Activated T-helper 1 cell treated with anti-CD3 and anti-CD28 coated beads, Interleukin-2, amount 50 U/mL, for 16 hours (primary cell): ENCODE measurements around the gene TRAF3IP3.
A peak's percentile ranks its signal among the peaks of the same experiment; 100 is the strongest.

Experiments used
- DNase-seq, 2 donors: peaks; one replicate each; pipeline ENCODE4 v3.0.0-alpha.2; 2020; ENCODE audit warnings: low read depth in 1 of 2, low spot score in 1 of 2

Gene TRAF3IP3

GRCh38 chr1:209755926-209756614, at the start of gene TRAF3IP3:
Gene TRAF3IP3, plus strand, starts transcription at chr1:209756053. Its CDS starts 3,987 bp downstream, at chr1:209760040.
- DNase-seq = peak; percentile 48 to 61

DNA sequence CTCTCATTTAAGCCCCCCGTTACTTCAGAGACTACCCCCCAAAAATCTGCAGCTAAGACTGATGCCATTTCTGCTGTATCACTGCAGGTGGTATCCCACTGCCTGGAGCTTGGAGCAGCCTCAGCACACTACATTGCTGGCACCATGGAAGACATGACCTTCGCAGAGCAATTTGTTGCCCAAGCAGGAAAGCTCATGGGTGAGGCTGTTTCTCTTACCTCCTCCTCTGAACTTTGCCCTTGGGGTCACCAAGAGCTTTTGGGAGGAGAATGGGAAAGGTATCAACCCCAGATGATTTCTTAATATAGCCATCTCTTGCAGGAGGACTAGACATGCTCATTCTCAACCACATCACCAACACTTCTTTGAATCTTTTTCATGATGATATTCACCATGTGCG, 49.2 kb upstream of the TRAF3IP3 start:
- DNase-seq = no peak

DNA sequence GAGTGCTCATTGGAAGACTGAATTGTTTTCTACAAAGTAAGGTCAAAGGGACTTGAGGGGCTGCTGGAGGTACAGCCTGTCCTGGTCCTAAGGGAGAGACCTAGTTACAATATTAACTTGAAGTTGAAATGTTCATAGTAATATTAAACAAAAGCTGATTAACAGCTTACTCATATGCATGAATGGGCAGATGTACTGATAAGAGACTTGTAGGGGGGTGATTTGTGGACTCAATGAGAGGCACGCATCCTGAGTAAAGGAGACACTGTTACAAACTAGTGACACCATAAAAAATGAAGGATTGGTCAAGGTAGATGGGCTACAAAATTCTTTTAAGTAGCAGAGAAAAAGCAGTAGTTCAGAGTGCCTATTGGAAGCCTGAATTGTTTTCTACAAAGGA, 48.5 kb upstream of the TRAF3IP3 start:
- no peak for DNase-seq

GRCh38 chr1:209708297-209708696, 47.6 kb upstream of the TRAF3IP3 start:
- no peak for DNase-seq

GRCh38 chr1:209710093-209710492, 45.8 kb upstream of the TRAF3IP3 start:
- no peak for DNase-seq

DNA sequence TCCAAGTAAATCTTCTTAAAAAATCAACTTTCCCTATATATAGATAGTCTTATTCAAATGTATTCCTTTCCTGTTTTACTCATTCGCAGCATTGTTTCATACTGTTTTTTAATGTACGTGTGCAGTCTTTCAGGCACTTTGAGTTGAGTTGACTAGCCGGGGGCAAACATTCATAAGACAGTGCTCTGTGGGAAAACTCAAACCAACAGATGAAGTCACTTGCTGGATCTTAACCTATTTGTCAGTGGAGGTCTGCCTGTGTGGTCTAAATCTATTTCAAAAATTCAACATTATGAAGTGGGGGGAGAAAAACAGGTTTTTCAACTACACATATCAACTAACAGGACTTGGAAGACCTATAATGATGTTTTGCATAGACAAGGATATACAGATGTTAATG, 45.0 kb upstream of the TRAF3IP3 start:
- no peak for DNase-seq

DNA sequence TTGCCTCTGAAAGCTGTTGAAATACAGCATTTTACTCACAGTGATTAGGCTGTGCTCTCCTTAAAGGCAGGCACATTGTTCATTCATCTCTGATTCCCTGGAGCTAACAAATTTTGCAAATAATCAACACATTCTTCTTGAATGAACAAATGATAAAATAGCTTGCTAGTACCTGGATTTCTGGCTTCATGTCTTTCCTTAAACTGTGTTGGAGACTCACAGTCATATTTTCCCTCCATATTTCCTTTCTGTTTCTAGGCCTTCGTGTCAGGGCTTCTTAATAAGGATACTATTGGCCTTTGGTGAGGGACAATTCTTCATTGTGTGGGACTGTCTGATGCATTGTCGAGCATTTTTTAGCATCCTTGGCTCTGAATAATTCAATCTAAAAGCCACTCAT, 41.5 kb upstream of the TRAF3IP3 start:
- DNase-seq = no peak

DNA sequence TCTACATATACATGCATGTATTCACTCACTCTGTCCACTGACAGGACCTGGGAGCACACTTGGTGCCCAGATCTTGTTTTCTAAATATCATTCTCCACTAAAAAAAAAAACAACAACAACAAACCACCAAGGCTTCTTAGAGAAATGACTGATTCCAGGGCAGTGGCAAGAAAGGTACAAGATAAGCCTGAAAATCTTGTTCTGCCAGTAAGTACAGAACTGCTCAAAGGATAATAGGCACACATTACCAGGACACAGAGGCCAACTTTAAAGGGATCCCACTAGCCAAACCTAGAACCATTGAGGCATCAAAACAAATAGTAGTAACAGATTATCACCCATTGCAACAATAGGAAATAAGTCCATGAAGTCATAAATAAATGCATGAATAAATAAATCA, 40.5 kb upstream of the TRAF3IP3 start:
- DNase-seq = no peak

DNA sequence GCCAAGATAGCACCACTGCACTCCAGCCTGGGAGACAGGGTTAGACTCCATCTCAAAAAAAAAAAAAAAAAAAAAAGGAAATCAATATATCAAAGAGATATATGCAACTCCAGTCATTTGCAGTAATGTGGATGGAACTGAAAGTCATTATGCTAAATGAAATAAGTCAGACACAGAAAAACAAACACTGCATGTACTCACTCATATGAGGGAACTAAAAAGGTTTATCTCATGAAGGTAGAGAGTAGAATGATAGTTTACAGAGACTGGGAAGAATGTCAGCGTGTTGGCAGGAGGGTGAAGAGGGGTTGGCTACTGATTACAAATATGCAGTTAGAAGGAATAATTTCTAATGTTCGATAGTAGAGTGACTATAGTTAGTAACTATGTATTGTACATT, 38.0 kb upstream of the TRAF3IP3 start:
- DNase-seq = no peak

- no peak for DNase-seq
These were observed 35.5 kb upstream of the TRAF3IP3 start for GRCh38 chr1:209720326-209720725.

- DNase-seq = no peak
These were observed 35.0 kb upstream of the TRAF3IP3 start for GRCh38 chr1:209720826-209721225.

DNA sequence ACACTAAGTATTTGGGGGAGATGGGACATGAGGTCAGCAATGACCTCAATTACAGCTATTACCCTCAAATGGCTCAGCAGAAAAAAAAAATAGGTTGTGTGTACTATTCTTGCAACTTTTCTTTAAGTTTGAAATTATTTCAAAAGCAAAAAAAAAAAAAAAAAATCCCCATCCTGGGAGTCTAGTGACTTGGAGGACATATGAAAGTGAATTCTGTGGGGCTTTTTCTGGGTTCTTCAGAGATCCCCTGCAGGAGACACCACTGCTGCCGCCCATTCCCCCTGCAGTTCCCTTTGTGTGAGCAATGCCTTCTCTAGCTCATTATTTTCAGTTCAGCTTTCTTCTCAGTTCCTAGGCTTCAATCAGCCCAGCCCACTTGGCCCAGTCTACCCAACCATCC, 34.5 kb upstream of the TRAF3IP3 start:
- no peak for DNase-seq

- no peak for DNase-seq
These were observed 32.6 kb upstream of the TRAF3IP3 start for GRCh38 chr1:209723265-209723664.

DNA sequence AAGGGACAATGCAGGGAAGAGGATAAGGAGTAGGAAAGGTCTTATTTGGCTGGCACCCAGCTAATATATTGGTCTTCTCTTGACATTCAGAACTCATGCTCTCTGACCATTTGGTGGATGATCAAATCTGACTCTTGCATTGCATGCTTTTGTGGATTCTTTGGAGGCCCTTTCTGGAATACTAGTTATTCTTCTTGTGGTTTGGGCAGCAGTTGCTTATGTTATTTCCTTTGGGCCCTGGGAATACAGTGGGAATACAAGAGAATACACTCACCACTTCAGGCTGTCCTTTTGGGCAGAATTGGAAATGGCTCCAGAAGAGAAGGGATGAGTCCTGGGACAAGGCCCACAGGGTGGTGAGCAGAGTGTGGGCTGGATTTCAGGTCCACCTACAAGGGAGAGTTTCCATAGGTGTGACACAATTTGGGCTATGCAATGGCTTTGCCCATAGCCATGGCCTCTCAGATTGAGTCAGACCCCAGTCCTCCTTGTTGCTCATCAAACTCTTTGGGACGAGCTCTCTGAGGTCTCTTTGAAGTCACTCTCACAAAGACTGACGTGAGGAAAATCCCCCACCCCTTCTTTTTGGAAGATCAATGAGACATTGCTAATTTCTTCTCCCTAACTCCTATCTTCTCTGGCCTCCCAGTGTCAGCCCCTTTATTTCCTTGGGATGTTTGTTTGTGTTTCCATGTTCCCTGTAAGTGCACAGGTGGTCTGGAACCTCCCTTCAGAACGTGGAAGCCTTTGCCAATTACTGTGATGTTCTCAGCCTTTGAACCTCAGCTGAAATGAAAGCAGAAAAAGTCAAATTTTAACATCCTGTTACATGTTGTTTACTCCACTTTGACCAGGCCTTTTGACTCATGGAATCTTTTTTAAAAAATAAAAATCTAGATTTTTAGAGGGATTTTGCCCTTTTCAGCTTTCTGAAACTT, 31.8 kb upstream of the TRAF3IP3 start:
- DNase-seq = no peak

DNA sequence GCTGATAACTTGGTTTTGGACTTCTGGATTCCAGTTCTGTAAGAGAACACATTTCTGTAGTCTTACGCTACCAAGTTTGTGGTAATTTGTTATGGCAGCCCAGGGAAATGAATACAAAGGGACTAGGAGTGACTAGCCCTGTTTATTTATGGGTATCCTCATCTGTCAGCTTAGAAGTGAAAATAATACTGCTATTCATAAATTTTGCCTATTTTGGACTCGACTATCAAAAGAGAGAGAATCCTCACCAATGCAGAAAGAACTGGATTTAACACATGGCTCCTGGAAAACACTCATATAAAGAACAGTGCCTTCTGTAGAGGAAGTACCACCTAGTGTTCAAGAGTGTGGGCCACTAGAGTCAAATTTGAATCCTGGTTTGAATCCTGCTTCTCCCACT, 28.6 kb upstream of the TRAF3IP3 start:
- no peak for DNase-seq

DNA sequence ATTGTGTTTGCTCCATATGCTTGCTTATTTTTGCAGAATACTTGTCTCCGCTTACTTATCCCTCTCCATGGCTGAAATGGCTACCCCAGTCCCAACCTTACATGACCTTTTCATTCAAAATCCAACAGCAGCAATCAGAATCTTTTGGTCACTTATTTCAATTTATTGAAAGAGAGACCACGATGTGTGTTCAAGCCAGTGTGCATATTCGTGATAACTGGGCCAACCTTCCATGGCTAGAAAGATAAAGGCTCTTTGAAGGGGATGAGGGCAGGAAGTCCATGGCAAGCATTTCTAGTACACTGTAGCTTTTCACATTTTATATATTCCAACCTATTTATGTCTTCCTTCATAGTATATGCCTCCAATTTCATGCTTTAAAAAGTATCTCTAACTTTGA, 28.1 kb upstream of the TRAF3IP3 start:
- no peak for DNase-seq

GRCh38 chr1:209728466-209728865, 27.4 kb upstream of the TRAF3IP3 start:
- DNase-seq = no peak

DNA sequence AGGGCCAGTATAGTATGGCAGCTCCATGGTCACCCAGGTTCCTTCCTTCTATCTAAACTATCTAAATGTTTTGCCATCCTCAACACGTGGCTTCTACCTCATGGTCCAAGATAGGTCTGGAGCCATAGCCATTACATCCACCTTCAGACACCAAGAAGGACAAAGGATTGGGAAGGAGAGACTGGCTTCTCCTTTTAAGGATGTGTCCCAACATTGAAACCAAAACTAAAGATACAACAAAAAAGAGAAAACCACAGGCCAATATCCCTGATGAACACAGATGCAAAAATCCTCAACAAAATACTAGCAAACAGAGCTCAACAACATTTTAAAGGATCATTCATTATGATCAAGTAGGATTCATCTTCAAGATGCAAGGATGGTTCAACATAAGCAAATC, 26.4 kb upstream of the TRAF3IP3 start:
- DNase-seq = no peak

GRCh38 chr1:209732725-209733124, 23.1 kb upstream of the TRAF3IP3 start:
- DNase-seq = no peak

GRCh38 chr1:209733409-209734192, 22.3 kb upstream of the TRAF3IP3 start:
- no peak for DNase-seq

DNA sequence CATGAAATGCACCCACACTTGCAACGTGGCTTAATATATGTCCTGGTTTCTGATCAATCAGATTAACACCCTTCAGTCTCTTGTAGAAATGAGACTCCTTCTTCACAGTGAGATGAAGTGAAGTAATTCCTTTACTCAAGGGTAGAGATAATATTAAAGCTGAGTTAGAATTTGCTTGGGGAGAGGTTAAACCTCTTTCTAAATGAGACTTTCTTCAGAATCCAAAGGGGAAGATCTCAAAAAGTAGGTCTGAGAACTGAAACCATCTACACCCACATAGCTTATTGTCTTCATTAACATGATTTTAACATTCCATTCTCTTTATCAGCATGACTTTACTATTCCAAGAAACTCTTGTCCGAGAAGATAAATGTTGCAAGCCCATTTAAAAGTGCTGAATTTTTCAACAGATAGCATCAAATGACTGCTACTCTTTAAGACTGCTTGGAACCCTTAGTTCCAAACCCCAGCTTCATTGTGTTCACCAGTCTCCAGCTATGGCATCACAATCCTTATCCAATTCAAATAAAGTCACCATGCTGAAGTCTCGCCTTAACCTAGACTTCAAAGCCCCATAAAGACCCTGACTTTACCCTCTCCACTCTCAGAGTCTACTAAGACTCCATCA, 19.2 kb upstream of the TRAF3IP3 start:
- DNase-seq = no peak
